NCI-H774 (cell line): ENCODE measurements around the gene DYRK1B.
"Not testable (repeated sequence)": the region's sequence is repeated elsewhere in the genome, so short reads cannot be mapped to it uniquely, and the experiment has no call there.

ENCODE experiments used
- DNase-seq: peaks from one replicate; lab custom pipeline; 2025; lab: John Stamatoyannopoulos, UW

The DYRK1B gene

DNA sequence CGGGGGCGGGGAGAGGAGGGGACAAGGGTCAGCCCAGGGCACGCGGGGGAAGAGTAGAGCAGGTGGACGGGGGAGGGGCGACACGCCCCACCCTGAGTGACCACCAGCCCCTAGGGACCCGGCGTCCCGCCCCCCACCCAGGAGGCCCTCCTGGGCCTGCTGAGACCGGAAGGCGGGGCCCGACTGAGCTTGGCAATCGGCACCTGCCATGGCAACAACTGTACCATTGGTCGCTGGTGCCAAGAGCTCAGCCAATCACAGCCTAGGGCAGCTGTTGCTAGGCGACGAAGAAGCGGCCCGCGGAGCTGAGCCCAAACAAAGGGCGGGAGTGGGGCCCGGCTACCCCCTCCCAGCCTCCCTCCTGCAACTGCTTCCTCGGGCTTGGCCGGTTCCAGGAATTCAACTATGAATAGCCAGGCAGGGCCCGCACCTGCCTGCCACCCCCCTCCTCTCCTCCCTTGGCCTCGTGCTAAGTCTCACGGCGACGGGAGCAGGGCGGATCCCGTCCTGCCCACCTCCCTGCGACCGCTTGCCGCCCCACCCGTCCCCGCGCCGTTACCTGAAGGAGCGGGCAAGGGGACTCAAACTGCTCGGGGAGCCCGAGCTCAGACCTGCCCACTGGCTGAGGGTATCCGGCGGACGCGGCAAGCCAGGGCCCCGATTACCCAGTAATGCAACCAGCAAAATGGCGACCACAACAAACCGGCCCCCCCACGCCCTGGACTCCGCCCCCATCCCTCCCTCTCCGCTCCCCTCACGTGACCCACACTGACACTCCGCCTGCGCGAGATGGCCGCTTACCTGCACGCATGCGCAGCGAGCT is at the start of gene DYRK1B:
Gene DYRK1B (minus strand): TSS at position 699 of the 823 bp plus-strand sequence. CDS start 2,295 bp downstream, outside the sequence.
- DNase-seq, result peak; percentile 94

DNA sequence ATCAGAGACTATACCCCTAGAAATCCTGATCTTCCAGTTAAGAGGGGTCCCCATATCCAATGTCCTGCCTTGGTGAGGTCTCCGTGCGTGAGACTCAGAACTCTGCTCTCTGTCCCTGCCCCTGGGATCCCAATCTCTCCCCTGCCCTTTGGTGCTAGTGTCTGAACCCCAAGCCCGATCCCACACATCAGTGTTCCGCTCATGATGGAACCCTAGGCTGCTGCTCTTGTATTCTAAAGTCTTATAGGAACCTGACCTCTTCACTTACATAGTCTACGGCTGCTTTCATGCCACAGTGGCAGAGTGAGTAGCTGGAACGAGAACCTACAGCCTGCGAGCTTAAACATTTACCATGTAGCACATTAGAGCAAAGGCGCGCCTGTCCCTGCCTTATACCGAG is 48.7 kb upstream of the DYRK1B start:
- not testable (repeated sequence) for DNase-seq

DNA sequence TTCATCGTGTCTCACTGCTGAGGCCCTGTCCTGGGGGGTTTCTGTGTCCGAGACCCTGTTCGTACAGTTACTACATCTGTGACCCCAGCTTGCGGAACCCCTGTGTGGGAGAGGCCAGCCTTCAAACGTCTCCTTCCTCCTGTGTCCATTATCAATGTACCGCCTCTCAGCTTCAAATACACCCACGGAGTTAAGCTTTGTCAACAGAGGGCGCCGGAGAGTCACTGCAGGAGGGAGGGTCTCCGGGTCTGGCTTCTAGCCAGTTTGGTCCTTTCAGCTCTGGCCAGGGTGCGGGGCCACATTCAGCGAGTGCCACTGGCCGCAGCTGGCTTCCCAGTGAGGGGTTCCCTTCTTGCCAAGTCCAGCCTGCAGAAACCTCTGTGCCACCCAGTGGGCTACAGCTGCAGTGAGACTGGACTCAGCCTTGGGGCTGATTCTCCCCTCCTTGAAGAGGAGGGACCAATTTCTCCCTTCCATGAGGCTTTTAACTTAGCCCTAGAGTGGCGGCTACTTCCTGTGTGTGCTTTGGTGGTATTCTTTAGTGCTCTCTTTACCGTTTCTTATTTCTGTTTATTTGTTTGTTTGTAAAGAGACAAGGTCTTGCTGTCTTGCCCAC is 47.6 kb upstream of the DYRK1B start:
- peak; percentile 21 for DNase-seq

DNA sequence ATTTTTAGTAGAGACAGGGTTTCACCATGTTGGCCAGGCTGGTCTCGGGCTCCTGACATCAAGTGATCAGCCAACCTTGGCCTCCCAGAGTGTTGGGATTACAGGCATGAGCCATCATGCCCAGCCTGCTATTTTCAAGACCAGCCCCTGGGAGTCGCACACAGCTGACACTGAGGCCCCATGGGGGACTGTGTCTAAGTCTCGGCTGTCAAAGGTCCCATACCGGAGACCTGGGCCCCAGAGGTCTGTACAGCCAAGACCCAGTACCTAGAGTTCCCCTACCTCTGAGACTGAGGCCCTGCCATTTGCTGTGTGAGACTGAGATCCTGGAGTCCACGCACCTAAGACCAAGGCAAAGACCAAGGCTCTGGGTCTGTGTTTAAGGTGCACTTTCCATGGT is 46.3 kb upstream of the DYRK1B start:
- not testable (repeated sequence) for DNase-seq

DNA sequence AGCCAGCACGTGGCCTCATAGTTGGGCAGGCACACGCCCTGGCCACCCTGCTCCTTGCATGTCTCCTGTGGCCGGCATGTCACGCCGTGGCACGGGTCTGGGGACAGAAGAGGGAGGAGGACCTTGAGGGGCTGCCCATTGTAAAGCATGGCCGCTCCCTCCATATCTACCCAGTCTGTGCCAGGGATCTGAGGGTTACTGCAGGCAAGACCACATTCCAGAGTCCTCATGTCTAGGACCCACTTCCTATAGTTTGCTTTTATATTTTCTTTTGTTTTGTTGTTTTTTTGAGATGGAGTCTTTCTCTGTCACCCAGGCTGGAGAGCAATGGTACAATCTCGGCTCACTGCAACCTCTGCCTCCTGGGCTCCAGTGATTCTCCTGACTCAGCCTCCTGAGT is 45.8 kb upstream of the DYRK1B start:
- DNase-seq, result not testable (repeated sequence)

DNA sequence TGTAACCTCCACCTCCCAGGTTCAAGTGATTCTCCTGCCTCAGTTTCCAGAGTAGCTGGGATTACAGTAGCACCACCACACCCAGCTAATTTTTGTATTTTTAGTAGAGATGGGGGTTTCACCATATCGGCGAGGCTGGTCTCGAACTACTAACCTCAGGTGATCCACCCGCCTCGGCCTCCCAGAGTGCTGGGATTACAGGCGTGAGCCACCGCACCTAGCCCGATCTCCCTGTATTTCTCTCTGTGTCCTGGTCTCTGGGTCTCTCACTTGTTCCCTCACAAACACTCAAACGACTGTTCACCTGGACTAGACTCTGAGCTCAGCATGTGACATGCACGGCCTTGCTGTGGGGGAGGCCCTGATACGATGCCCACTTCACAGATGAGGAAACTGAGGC is 44.9 kb upstream of the DYRK1B start:
- not testable (repeated sequence) for DNase-seq

DNA sequence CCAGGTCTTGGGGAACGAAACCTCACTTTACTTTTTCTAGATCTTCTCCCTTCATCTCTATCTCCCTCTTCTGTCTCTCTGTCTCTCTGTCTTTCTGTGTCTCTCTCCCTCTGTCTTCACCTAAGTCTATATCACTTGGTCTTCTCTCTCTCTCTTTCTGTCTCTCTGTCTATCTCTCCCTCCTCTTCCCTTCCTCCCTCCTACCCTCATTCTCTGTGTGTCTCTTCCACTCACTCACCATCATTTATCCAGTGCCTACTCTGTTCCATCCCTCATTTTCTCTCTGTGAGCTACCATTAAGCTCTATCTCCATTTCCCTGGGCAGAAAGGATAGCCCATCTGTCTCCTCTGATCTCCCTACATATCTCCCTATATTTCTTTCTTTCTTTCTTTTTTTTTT is 44.4 kb upstream of the DYRK1B start:
- no peak for DNase-seq

DNA sequence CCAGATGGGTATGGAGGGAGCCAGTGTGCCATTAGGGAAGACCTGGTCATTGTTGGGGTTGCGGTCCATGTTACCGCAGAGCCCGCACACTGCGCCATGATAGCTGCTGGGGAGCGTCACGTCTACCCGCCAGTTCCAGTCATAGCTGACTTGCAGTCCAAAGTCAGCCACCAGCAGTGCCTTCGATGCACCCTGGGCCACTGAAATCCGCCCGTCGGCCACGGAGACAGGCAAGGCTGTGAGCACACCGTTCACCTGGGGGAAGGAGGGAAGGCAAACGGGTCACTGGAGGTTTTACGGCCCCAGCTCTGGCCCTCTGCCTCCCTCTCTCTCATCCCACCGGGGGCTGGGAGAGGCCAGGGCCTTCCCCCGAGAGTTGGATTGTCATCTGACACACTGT is 44.0 kb upstream of the DYRK1B start:
- not testable (repeated sequence) for DNase-seq

DNA sequence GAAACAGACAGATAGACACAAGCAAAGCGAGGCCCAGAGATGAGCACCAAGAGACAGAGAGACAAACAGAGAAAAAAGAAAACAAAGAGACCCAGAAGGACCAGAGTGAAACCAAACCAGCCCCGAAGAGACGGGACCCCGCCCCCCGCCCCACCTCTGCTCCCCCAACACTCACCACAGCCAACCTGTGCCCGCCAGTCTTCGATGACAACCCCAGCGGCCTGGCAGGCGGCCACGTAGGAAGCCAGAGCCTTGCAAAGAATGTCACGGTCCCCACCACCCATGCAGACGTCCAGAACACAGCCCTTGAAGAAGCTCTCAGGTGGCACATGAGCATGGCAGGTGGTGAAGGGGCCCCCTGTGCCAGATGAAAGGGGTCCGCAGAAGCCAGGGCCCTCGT is 43.5 kb upstream of the DYRK1B start:
- DNase-seq, result not testable (repeated sequence)

DNA sequence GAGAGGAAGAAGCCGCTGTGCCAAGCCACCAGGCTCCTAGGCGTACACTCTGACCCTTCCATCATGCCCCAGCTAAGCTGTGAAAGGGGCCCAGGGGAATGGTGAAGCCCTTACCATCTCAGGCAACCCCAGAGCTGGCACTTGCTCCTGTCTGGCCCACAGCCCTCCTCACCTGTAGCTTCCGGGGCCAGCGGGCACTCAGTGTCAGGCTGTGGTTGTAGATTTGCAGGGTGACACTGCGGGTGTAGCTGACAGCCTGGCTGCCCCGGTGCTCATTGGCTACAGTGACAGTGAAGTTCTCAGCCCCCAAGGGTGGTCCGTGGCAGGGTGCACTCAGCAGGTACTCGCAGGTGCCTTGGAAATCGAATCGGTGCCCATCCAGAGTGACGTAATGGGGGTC is 42.5 kb upstream of the DYRK1B start:
- DNase-seq, result not testable (repeated sequence)

DNA sequence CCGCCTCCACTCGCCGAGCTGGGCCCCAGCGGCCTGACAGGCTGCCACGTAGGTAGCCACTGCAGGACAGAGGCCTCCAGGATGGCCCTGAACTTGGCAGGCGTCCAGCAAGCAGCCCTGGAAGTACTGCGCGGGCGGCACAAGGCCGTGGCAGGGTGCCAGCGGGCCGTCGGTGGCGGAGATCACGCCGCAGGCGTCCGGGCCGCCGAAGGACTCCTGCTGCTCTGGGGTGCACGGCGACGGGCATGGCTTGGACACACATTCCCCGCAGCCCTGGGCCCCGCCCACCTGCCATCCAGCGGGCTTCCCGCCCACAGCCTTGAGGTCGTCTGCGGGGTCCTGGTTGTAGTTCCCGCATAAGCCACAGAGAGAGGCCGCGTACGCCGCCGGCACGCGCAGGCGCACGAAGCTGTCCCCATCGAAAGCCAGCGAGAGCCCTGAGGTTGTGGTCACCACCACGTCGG is 41.5 kb upstream of the DYRK1B start:
- DNase-seq, result not testable (repeated sequence)

DNA sequence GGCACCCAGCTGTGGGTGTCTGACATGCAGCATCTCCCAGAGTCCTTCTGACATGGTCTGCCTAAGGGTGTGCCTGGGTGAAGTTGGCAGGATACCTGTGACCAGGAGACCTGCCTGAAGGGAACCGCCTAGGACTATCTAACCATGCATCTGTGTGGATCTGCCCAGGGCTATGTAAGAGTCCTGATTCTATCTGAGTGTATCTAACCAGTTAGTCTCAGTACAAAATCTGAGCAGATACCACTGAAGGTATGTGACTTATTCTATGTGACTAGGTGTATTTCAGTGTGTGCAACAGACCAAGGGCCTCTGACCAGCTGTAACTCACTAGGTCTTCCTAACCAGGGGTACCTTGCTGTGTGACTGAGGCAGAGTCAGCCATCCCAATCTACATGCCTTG is 40.4 kb upstream of the DYRK1B start:
- DNase-seq, result no peak

DNA sequence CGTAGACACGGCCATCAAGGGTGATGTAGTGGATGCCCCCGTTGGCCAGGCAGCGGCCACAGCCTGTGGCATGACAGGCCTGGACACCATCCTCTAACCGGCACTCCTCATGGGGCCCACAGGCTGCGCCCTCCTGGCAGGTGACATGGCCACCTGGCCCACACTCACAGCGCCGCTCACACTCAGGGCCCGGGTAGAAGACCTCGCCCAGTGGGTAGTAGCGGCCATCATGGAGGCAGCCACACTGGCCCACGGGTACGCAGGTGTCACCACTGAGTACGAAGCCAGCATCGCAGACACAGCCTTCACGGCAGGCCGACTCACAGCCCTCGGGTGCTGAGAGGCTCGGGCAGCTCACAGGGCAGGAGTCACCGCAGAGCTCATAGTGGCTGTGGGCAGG is 39.4 kb upstream of the DYRK1B start:
- no peak for DNase-seq

DNA sequence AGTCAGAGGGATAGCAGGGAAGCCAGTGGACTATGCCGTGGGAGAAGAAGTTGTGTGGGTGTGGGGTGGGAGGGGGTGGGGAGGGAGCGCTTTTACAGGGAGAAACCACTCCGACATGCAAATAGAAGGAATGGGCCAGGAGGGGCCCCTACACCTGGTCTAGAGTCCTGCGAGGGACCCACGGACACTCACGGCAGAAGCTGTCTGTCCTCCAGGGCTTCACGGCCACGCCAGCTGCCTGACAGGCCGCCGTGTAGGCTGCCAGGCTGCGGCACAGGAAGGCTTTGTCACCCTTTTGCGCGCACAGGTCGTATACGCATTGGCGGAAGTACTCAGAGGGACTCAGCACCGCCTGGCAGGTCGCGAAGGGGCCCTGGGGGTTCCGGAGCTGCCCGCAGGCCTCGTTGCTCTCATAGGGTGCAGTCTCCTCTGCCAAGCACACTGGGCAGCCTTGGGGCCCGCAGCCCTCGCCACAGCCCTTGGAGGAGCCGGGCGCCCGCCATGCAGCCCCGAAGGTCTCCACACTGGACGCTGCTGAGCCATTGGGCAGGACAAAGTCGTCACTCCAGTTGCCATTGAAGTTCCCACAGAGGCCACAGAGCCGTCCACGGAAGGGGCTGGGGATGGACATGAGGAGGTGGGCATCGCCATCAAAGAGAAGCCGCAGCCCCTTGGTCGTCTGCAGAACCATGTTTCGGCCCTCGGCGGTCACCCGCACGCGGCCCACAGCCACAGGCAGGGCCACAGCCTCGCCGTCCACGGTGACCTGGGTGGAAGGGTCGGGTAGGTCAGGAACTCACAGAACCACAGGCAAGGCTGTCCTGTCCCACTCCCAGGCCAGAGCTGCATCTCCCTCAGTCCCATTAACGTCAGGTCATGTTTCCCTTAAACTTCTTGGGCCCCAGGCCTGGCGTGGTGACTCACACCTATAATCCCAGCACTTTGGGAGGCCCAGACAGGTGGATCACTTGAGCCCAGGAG is 38.2 kb upstream of the DYRK1B start:
- no peak for DNase-seq

DNA sequence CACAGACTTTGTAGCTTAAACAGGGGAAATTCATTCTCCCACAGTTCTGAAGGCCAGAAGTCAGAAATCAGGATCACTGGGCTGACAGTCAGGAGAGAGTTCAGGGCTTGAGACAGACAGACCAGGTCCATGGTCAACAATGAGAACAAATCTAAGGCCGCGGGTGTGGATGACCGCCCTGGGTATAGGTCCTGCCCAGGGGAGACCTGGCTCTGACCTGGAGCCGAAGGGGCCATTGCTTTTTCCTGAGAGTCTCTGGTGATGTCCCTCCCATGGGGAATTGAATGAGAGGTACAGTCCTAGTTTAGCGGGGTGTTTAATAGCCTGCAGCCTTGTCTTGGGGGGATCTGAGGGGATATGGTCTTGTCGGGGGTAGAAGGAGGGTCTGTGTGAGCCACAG is 37.4 kb upstream of the DYRK1B start:
- DNase-seq, result no peak

DNA sequence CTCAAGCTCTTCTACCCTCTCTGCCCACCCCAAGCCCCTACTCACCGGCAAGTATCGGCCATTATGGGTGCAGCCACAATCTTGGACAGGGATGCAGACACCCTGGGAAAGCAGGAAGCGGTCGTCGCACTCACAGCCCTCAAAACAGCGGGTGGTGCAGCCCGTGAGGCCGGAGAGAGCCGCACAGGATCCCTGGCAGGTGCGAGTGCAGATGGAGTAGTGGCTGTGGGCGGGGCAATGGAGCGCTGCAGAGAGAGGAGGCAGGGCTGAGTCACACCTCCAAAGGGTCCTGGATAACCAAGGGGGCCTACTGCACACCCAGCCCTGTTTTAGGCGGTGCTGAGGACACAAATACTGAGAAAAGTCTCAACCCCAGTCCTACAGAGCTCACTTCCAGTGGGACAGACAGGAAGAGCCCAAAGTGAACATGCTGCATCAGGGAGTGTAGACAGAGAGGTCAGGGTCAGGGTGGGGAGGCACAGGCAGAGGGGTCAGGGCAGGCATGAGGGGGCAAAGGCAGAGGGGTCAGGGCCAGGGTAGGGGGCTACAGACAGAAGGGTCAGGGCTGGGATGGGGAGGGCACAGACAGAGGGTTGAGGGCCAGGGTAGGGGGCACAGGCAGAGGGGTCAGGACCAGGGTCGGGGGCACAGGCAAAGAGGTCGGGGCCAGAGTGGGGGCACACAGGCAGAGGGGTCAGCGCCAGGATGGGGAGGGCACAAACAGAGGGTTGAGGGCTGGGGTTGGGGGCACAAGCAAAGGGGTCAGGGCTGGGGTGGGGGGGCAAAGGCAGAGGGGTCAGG is 36.4 kb upstream of the DYRK1B start:
- DNase-seq, result peak; percentile 78

DNA sequence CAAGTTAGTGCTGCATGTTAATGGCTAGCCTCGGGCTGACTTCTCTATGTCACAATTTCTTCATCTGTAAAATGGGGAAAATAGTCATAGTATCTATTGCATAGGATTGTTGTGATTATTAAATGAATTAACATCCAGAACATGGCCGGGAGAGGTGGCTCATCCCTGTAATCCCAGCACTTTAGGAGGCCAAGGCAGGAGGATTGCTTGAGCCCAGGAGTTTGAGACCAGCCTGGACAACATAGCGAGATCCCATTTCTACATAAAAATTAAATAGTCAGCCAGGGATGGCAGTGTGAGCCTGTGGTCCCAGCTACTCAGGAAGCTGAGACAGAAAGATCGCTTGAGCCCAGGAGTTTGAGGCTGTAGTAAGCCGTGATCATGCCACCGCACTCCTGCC is 34.0 kb upstream of the DYRK1B start:
- DNase-seq, result no peak

DNA sequence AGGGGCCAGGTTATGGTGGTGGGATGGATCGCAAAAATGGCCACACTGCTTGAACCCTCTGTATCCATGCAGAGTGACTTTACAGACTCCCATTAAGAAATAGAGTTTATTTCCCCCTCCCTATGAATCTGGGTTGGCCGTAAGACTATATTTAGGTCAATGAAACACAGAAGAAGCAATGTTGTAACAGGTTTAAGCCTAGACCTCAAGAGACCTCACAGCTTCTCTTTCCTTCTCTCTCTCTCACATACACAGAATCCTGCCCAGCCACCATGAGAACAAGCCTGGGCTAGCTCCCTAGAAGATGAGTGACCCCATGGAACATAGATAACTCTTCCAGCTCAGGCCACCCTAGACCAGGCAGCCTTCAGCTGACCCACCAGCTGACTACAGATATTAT is 33.2 kb upstream of the DYRK1B start:
- no peak for DNase-seq

DNA sequence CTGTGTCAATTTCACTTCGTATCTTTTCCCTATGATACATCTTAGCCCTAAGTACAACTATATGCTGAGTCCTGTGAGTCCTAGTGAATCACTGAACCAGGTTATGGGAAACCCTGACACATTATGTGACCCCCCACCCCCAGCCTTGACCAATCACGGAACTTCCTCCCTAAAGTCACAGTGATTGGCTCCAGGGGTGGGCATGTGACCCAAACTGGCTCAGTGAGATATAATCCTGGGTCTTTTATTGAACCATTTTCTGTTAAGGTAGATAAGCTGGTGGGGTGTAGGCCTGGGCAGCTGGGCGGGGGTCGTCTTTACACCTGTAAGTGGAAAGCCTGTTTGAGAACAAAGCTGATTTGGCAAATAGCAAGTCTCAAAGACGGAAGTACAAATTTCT is 32.0 kb upstream of the DYRK1B start:
- no peak for DNase-seq

DNA sequence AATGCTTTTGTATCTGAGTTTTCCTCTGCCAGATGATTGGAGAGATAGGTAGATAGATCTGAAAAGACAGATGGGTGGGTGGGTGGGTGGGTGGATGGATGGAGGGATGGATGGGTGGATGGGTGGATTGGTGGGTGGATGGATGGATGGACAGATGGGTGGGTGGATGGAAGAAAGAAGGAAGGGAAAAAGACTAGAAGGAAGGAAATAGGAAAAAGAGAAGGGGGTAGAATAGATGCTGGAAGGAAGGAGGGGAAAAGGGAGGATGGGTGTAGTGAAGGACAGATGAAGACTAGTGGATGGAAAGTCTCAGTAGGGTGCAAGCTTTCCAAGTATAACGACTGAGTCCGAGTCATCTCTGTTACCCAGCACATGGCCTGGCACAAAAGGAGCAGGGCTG is 31.2 kb upstream of the DYRK1B start:
- no peak for DNase-seq

DNA sequence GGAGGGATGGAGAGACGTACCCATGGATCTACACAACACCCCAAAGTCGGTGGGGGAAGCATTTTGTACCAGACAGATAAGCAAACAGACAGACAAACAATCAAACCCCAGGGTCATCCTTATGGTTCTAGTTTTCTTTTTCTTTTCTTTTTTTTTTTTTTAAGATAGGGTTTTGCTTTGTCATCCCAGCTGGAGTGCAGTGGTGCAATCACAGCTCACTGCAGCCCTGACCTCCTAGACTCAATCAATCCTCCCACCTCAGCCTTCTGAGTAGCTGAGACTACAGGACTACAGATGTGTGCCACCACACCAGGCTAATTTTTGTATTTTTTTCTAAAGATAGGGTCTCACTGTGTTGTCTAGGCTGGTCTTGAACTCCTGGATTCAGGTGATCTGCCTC is 30.2 kb upstream of the DYRK1B start:
- no peak for DNase-seq
